Suppressor macrophage treated with lipopolysaccharide for 1 hour (primary cell): ENCODE results near the gene RNF212B.
"Not testable (repeated sequence)": the region's sequence is repeated elsewhere in the genome, so short reads cannot be mapped to it uniquely, and the experiment has no call there.

Source experiments
- DNase-seq, 3 donors: peaks; one replicate each; pipeline ENCODE4 v3.0.0-alpha.2; 2020 to 2022

The RNF212B gene

GRCh38 chr14:23243066-23243465, 5.3 kb downstream of the RNF212B start:
- DNase-seq: no peak

DNA sequence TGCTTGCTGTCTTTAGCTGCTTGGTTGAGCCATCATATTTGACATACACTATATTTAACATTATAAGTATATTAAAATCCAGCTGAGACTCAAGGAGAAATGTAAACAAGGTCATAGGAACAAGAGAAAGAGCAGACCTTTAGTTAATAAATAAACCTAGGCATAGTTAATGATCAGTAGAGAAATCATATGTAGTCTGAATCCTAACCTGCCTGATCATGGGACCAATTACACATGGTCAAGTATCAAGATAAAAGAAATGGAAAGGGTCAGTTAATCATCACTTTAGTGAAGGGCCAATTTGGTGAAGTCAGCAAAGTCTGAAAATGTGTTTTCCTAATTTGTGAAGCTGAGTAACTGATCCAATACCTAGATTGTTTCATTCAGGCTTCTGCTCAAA, 7.5 kb downstream of the RNF212B start:
- DNase-seq: no peak

DNA sequence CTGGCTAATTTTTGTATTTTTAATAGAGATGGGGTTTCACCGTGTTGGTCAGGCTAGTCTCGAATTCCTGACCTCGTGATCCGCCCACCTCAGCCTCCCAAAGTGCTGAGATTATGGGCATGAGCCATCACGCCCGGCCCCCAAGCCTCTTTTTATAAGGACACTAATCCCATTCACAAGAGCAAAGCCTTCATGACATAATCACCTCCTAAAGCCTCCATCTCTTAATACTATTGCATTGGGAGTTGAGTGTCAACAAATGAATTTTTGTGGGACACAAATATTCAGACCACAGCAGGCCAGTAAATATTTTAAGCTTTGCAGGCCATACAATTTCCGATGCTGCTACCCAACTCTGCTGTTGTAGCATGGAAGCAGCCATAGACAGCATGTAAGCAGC, 10.9 kb downstream of the RNF212B start:
- no peak for DNase-seq

DNA sequence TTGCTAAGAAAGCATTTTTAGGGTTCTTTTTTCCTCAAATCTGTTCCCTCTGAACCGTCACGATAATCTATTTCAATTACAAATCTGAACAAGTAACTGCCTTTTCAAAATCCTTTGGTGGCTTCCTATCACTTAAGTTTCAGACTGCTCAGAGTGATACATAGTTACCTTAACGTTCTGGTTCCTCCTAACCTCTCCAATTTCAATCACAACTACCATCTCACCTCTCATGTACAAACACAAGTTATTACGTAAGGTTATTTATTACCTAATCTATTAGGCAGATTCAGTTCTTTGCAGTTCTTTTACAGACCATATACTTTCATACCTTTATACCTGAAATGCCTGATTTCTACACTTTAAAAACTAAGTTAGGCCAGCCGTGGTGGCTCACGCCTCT, 12.1 kb downstream of the RNF212B start:
- DNase-seq: no peak

DNA sequence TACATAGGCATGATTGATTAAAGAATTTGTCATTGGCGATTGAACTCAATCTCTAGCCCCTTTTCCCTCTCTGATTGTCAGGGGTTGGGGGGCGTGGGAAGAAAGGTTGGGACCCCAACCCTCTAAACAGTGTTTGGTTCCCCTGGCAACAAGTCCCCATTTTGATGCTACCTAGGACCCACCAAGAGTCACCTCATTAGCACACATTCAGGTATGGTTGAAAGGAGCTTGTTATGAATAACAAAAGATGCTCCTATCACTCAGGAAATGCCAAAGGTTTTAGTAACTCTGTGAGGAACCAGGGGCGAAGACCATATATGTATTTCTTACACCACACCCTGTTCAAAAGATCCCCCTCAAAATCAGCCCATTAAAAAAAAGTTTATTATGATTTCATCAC, 14.3 kb downstream of the RNF212B start:
- no peak for DNase-seq

DNA sequence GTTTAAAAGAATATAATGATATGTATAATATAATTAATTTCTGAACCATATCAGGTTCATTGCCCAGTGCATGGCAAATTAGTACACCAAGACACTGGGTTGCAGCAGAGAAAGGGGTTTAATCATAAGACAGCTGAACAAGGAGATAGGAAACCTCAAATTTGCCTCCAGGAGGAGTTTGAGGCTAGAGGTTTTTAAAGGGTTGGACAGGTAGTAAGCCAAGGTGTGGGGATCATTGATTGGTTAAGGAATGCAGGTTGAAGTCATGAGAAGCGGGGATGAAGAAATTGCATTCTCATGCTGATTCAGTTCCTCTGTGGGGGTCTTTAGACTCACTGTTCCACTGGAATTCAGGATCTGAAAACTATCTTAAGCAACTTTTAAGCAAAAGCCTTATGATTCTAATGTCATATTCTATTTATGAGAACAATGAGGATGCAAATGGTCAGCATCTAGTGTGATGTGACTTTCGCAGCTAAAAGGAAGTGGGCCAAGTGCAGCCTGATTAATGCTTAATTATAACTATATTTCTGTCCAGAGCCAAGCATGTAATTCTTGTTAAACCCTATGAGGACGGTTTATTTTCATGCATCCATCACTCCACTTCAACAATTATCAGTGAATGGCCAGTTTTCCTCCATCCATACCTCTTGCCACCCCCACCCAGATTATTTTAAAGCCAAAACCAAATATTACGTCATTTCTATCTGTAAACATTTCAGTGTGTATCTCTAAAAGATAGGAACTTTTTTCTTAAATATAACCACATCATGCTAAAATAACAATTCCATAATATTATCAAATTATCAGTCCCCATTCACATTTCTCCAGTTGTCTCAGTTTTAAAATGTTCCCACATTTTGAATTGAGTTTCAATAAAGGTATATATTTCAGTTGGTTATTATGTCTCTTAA, 14.9 kb downstream of the RNF212B start:
- peak; percentile 27 to 59 (median 43) for DNase-seq

- DNase-seq: no peak
Measured at GRCh38 chr14:23258256-23258655, 20.5 kb downstream of the RNF212B start.

- peak; percentile 53 to 68 (median 64) for DNase-seq
Measured at GRCh38 chr14:23259426-23259825, 21.7 kb downstream of the RNF212B start.

- not testable (repeated sequence) for DNase-seq
Measured at GRCh38 chr14:23260849-23261248, 23.1 kb downstream of the RNF212B start.

- DNase-seq: no peak
Measured at GRCh38 chr14:23269193-23269592, 31.5 kb downstream of the RNF212B start.

- no peak for DNase-seq
Measured at GRCh38 chr14:23275412-23275811, 37.7 kb downstream of the RNF212B start.

DNA sequence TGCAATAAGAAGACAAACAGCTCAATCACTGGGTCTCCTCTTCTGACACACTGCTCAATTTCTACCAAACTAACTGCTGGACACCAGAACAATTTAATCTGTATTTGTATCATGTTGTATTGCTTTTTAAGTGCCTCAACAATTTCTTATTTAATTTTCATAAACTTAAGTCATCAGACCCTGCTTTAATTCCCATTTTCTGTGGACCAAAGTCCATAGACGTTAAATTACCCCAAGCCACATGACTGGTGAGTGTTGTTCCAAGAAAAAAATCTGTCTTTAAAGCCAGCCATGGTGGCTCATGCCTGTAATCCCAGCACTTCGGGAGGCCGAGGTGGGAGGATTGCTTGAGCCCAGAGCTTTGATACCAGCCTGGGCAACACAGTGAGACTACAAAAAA, 39.5 kb downstream of the RNF212B start:
- no peak for DNase-seq

DNA sequence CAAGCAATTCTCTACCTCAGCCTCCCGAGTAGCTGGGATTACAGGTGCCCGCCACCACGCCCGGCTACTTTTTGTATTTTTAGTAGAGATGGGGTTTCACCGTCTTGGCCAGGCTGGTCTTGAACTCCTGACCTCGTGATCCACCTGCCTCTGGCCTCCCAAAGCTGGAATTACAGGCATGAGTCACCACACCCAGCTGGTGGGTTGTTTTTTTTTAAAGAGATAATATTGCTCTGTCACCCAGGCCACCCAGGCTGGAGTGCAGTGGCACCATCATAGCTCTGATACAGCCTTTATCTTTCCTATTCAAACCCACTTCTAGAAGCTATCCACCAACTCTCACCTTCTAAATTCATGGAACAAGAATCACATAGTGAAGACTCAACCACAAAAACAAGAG, 40.2 kb downstream of the RNF212B start:
- DNase-seq: not testable (repeated sequence)

- DNase-seq: no peak
Measured at GRCh38 chr14:23281247-23281646, 43.5 kb downstream of the RNF212B start.

GRCh38 chr14:23284654-23285529, 47.2 kb downstream of the RNF212B start:
- DNase-seq: peak; percentile 54 to 59 (median 59)

GRCh38 chr14:23285530-23286019, 47.8 kb downstream of the RNF212B start:
- no peak for DNase-seq

DNA sequence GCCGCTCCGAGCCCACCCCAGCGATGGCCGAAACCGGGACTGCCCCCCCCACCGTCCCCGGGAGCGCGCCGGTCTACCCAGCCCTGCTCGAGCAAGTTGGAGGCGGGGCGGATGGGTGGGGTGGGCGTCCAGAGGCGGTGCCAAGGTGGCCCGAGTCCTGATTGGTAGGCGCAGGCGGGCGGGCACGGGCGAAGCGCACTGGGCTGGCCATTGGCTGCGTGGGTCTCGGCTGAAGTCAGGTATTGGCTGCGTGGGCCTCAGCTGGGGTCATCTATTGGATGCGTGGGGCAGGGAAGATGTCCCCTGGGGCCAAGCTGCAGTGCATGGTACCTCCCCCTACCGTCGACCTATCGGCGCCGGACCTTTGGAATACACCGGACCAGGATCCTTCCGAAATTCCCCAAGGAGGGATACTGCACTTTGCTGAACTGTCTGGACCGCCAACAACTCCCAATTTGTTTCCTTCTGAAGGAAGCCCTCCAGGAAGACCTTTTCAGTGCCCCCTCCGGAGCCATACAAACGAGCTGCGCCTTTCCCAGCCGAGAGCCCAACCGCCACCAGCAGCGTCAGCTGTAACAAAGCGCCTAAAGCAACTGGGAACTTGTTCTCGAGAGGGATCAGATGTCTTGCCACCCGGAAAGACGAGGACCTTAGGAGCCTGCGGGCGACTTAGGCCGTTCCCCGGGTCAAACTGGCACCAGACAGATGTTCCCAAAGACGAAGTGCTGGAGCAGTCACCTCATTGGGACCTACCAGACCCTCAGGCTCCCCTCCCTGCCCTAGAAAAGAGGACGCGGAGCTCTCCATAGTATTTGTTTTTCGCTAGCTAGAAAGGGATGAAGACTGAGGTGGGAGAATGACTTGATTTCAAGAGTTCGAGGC, 48.5 kb downstream of the RNF212B start, which contains the start of gene HOMEZ:
TSS of gene HOMEZ (minus strand) at position 113 of the 882 bp plus-strand sequence. CDS start 180 bp downstream, outside the sequence.
- DNase-seq: peak; percentile 98

GRCh38 chr14:23286902-23287479, 49.3 kb downstream of the RNF212B start:
- peak; percentile 32 to 53 (median 50) for DNase-seq

- DNase-seq: peak; percentile 69 to 86 (median 80)
Measured at GRCh38 chr14:23294734-23295561, 57.2 kb downstream of the RNF212B start.

- DNase-seq: peak in 1 of 3 donors; percentile 17
Measured at GRCh38 chr14:23296012-23296777, 58.5 kb downstream of the RNF212B start.
